A549 (cell line): Measurements from ENCODE around the gene BORCS6. TPM values are rescaled to one million over a fixed set of nuclear protein-coding genes. Genes with fewer than 3 reads are reported as not detected.
A peak's percentile ranks its signal among the peaks of the same experiment; 100 is the strongest.

Source experiments
- ATAC-seq, 2 experiments: fragments of 200-7000 bp in 1 of 2; fragments of >200 bp in 1 of 2; cut with Nextera tagmentation in 1 of 2; cut with Tn5 transposase in 1 of 2; 3 replicates each; pipeline versions ENCODE4 v1.8.0 to v1.9.1; 2018 to 2020; ENCODE audit warnings: mild to moderate bottlenecking in 1 of 2, moderate library complexity in 1 of 2
- CTCF ChIA-PET: fragments of 300-600 bp; sonication (Branson Sonifier 250); formaldehyde crosslinking; extraction: SDS; loops from one replicate; lab custom pipeline; 2021; ENCODE audit warnings: antibody characterized with exemption, inconsistent platforms; lab: Yijun Ruan, JAX
- POLR2A ChIA-PET: fragments of 350-600 bp; formaldehyde crosslinking; extraction: SDS; loops from one replicate; lab custom pipeline; 2021; ENCODE audit warnings: antibody characterized with exemption, inconsistent platforms; lab: Yijun Ruan, JAX
- DNase-seq, 2 experiments: peaks; one replicate each; pipeline versions ENCODE4 v3.0.0 to v3.0.0-alpha.2; 2011 to 2016; ENCODE audit warnings: low read depth in 1 of 2, low spot score in 1 of 2
- FAIRE-seq: peaks from 2 replicates; lab custom pipeline; 2011; peaks lifted over from hg19 to GRCh38; lab: Jason Lieb, UNC
- H3K27ac ChIP-seq, 2 experiments: fragments of >200 bp; sonication (Bioruptor Twin); formaldehyde crosslinking; 3 replicates each; pipeline ENCODE4 v1.5.1; 2016 to 2017
- H3K4me1 ChIP-seq: fragments of >200 bp; sonication (Bioruptor Twin); formaldehyde crosslinking; 3 replicates; pipeline ENCODE4 v1.6.1; 2016
- H3K4me2 ChIP-seq: fragments of >200 bp; sonication (Bioruptor Twin); formaldehyde crosslinking; 3 replicates; pipeline ENCODE4 v1.6.1; 2016
- H3K4me3 ChIP-seq: fragments of >200 bp; sonication (Bioruptor Twin); formaldehyde crosslinking; 3 replicates; pipeline ENCODE4 v1.5.1; 2016
- H3K9me3 ChIP-seq: fragments of >200 bp; sonication (Bioruptor Twin); formaldehyde crosslinking; 3 replicates; pipeline ENCODE4 v1.6.1; 2016
- BHLHE40 ChIP-seq: IDR thresholded peaks from 2 replicates; pipeline ENCODE4 v1.6.1; 2012; ENCODE audit warnings: low read depth, low read length, inconsistent platforms
- CBX2 ChIP-seq: fragments of 200-600 bp; sonication (generic); IDR thresholded peaks from 2 replicates; pipeline ENCODE4 v1.6.1; 2016; ENCODE audit warnings: low read depth, mild to moderate bottlenecking, borderline replicate concordance
- CBX8 ChIP-seq: fragments of 200-600 bp; sonication (generic); IDR thresholded peaks from 2 replicates; pipeline ENCODE4 v1.6.1; 2016
- CEBPB ChIP-seq, 2 experiments: fragments of >200 bp in 1 of 2; sonication (Bioruptor Twin) in 1 of 2; formaldehyde crosslinking in 1 of 2; IDR thresholded peaks; 2 replicates each; pipeline ENCODE4 v1.6.1; 2012 to 2016
- CHD2 ChIP-seq: fragments of 150-350 bp; IDR thresholded peaks from 2 replicates; pipeline ENCODE4 v1.6.1; 2014; ENCODE audit warnings: low read length; ENCODE audit not compliant: partially characterized antibody
- CHD4 ChIP-seq: fragments of 200-600 bp; sonication (generic); IDR thresholded peaks from 2 replicates; pipeline ENCODE4 v1.6.1; 2016; ENCODE audit warnings: antibody characterized with exemption, mild to moderate bottlenecking, borderline replicate concordance
- CTCF ChIP-seq: fragments of >200 bp; sonication (Bioruptor Twin); formaldehyde crosslinking; IDR thresholded peaks from 3 replicates; pipeline ENCODE4 v1.5.1; 2016
- E2F6 ChIP-seq: IDR thresholded peaks from 2 replicates; pipeline ENCODE4 v1.6.1; 2012; ENCODE audit warnings: low read depth, borderline replicate concordance
- EHF ChIP-seq: fragments of 250-450 bp; sonication (Bioruptor Pico); IDR thresholded peaks from 2 replicates; pipeline ENCODE4 v1.5.0; 2020; ENCODE audit warnings: mild to moderate bottlenecking
- EHMT2 ChIP-seq: fragments of 200-600 bp; sonication (generic); IDR thresholded peaks from 2 replicates; pipeline ENCODE4 v1.6.1; 2016; ENCODE audit warnings: antibody characterized with exemption, low read depth, mild to moderate bottlenecking, moderate library complexity
- ELK1 ChIP-seq: fragments of 150-350 bp; IDR thresholded peaks from 2 replicates; pipeline ENCODE4 v1.6.1; 2014; ENCODE audit warnings: low read depth, mild to moderate bottlenecking, low read length
- EP300 ChIP-seq, 2 experiments: fragments of >200 bp; sonication (Bioruptor Twin); formaldehyde crosslinking; IDR thresholded peaks; 2 replicates in 1 of 2; 3 replicates in 1 of 2; pipeline ENCODE4 v1.6.1; 2016 to 2017
- FOXS1 ChIP-seq: fragments of 250-450 bp; sonication (Bioruptor Pico); IDR thresholded peaks from 2 replicates; pipeline ENCODE4 v1.5.0; 2020; ENCODE audit warnings: mild to moderate bottlenecking, moderate library complexity
- HEYL ChIP-seq: fragments of 250-450 bp; sonication (Bioruptor Pico); IDR thresholded peaks from 2 replicates; pipeline ENCODE4 v1.8.0; 2021; ENCODE audit warnings: mild to moderate bottlenecking, moderate library complexity
- HOXA7 ChIP-seq: fragments of 250-450 bp; sonication (Bioruptor Pico); IDR thresholded peaks from 2 replicates; pipeline ENCODE4 v1.5.0; 2020; ENCODE audit warnings: mild to moderate bottlenecking, moderate library complexity
- HOXB5 ChIP-seq: fragments of 250-450 bp; sonication (Bioruptor Pico); IDR thresholded peaks from 2 replicates; pipeline ENCODE4 v1.5.0; 2020; ENCODE audit warnings: mild to moderate bottlenecking, moderate library complexity
- KDM5A ChIP-seq: fragments of 200-600 bp; sonication (generic); IDR thresholded peaks from 2 replicates; pipeline ENCODE4 v1.6.1; 2016; ENCODE audit warnings: antibody characterized with exemption, mild to moderate bottlenecking
- MAZ ChIP-seq: fragments of 150-350 bp; IDR thresholded peaks from 2 replicates; pipeline ENCODE4 v1.6.1; 2014; ENCODE audit warnings: antibody characterized with exemption, low read depth, low read length, borderline replicate concordance
- NFE2L2 ChIP-seq: fragments of 150-350 bp; conservative IDR thresholded peaks from 2 replicates; pipeline ENCODE4 v1.6.1; 2014; ENCODE audit warnings: low read length
- NPAS2 ChIP-seq: fragments of 250-450 bp; sonication (Bioruptor Pico); IDR thresholded peaks from 2 replicates; pipeline ENCODE4 v1.8.0; 2022; ENCODE audit warnings: mild to moderate bottlenecking, moderate library complexity, borderline replicate concordance
- PHF8 ChIP-seq: fragments of 200-600 bp; sonication (generic); IDR thresholded peaks from 2 replicates; pipeline ENCODE4 v1.6.1; 2016; ENCODE audit warnings: low read depth, mild to moderate bottlenecking, antibody characterized with exemption, moderate library complexity, borderline replicate concordance
- POLR2AphosphoS2 ChIP-seq: conservative IDR thresholded peaks from 2 replicates; pipeline ENCODE4 v1.6.1; 2012; ENCODE audit warnings: low read length, improper control_type of control experiment, inconsistent platforms
- RAD21 ChIP-seq, 2 experiments: fragments of >200 bp in 1 of 2; sonication (Bioruptor Twin) in 1 of 2; formaldehyde crosslinking in 1 of 2; IDR thresholded peaks in 1 of 2; conservative IDR thresholded peaks in 1 of 2; 2 replicates in 1 of 2; 3 replicates in 1 of 2; pipeline ENCODE4 v1.6.1; 2012 to 2018; ENCODE audit warnings: inconsistent platforms in 1 of 2
- RCOR1 ChIP-seq: fragments of 150-350 bp; IDR thresholded peaks from 2 replicates; pipeline ENCODE4 v1.6.1; 2014; ENCODE audit warnings: antibody characterized with exemption, low read length, low read depth
- RFX5 ChIP-seq: fragments of 450-650 bp; IDR thresholded peaks from 2 replicates; pipeline ENCODE4 v1.7.1; 2014; ENCODE audit warnings: antibody characterized with exemption, mild to moderate bottlenecking, moderate library complexity
- SMC3 ChIP-seq: fragments of >200 bp; sonication (Bioruptor Twin); formaldehyde crosslinking; IDR thresholded peaks from 3 replicates; pipeline ENCODE4 v1.6.1; 2018; ENCODE audit warnings: inconsistent platforms
- TFCP2L1 ChIP-seq: fragments of 250-450 bp; sonication (Bioruptor Pico); IDR thresholded peaks from 2 replicates; pipeline ENCODE4 v1.5.0; 2021; ENCODE audit warnings: mild to moderate bottlenecking
- TP53 ChIP-seq: fragments of 250-450 bp; sonication (Bioruptor Pico); IDR thresholded peaks from 2 replicates; pipeline ENCODE4 v1.5.0; 2021; ENCODE audit warnings: mild to moderate bottlenecking, moderate library complexity
- ZC3H11A ChIP-seq: fragments of 450-650 bp; IDR thresholded peaks from 2 replicates; pipeline ENCODE4 v1.6.1; 2014; ENCODE audit warnings: antibody characterized with exemption, mild to moderate bottlenecking
- ZSCAN20 ChIP-seq: fragments of 250-450 bp; sonication (Bioruptor Pico); IDR thresholded peaks from 2 replicates; pipeline ENCODE4 v1.8.0; 2022; ENCODE audit warnings: mild to moderate bottlenecking, moderate library complexity
- WGBS: methylation state at CpG from one replicate; pipeline ENCODE4 v1.1.6; 2017; ENCODE audit errors: missing lambda C conversion rate; 5-methylcytosine and 5-hydroxymethylcytosine counted together
- polyA plus RNA-seq, 4 experiments: library from polyadenylated mRNA; depleted of rRNA in 3 of 4; stranded (reverse); fragments of >200 nt; fragmentation: RNase III in 1 of 4; extraction: RNeasy Plus Mini Kit Qiagen cat#74134 plus additional on column Dnase treatment in 1 of 4; gene quantifications; 2 replicates in 3 of 4; 3 replicates in 1 of 4; pipeline ENCODE4 v1.2.3, GENCODE V29; 2011 to 2017
- TF ChIP-seq, protein P1 (sequence below): fragments of >200 bp; sonication (Bioruptor Twin); formaldehyde crosslinking; IDR thresholded peaks from 2 replicates; pipeline ENCODE4 v1.6.1; 2016
- TF ChIP-seq, protein P2 (sequence below): fragments of 450-650 bp; IDR thresholded peaks from 2 replicates; pipeline ENCODE4 v1.6.1; 2014; ENCODE audit warnings: antibody characterized with exemption
- TF ChIP-seq, protein P3 (sequence below): fragments of >200 bp; sonication (Bioruptor Twin); formaldehyde crosslinking; IDR thresholded peaks from 3 replicates; pipeline ENCODE4 v1.6.1; 2016

The BORCS6 gene
- polyA plus RNA-seq, 2 of the 4 experiments (the other 2 are of a cell fraction), result 3.0 to 6.6 TPM

- TF ChIP-seq CHD2, result no peak
- TF ChIP-seq FOXS1 (CRISPR knock-in tag), result no peak
Measured at GRCh38 chr17:8227238-8227581, 37.2 kb upstream of the BORCS6 start (continued).

- CTCF ChIA-PET, result interaction anchor here (1.0 to 12.0 kb wide), 7 partner anchors 9 to 166 kb away, joined by 3 to 160 read pairs (median 4); partner anchors contain the start of genes CTC1, PFAS and RANGRF
- POLR2A ChIA-PET, result interaction anchor here (1.0 to 7.9 kb wide), 8 partner anchors 16 to 209 kb away, joined by 3 to 159 read pairs (median 6); partner anchors contain the start of genes AURKB, BORCS6, CTC1 and NDEL1
- H3K4me1 ChIP-seq, result peaks cover 22% of the 10 kb centered on the region
- DNase-seq (peak; percentile 79 to 97), ATAC-seq (peak; percentile 35 to 42), FAIRE-seq (peak; percentile 73)
- H3K27ac ChIP-seq, result peak overlapping the region; percentile 82 to 84
- 1% methylated on average over 32 of the region's 32 CpGs for WGBS
- H3K9me3 ChIP-seq, result no peaks in the 10 kb centered on the region
- H3K4me2 ChIP-seq, result peak overlapping the region; percentile 79
- peak overlapping the region; percentile 46 for H3K4me3 ChIP-seq
- peak; percentile 43; the same call in 1 of the 2 replicates for TF ChIP-seq HOXB5 (CRISPR knock-in tag)
- TF ChIP-seq HOXA7 (CRISPR knock-in tag), result peak; percentile 93
- no peak for TF ChIP-seq CHD2
- TF ChIP-seq CBX2, result no peak
- no peak for TF ChIP-seq CHD4
- no peak; the same call in 1 of the 2 replicates for TF ChIP-seq NPAS2 (CRISPR knock-in tag)
- no peak for TF ChIP-seq MAZ
- TF ChIP-seq EP300 (IDR thresholded peaks at IDR 0.05), result no peak
- TF ChIP-seq, protein P1, sequence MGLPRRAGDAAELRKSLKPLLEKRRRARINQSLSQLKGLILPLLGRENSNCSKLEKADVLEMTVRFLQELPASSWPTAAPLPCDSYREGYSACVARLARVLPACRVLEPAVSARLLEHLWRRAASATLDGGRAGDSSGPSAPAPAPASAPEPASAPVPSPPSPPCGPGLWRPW, result no peak
- peak; percentile 60; the same call in 1 of the 2 replicates for TF ChIP-seq E2F6
- peak; percentile 98 for TF ChIP-seq TFCP2L1 (CRISPR knock-in tag)
- TF ChIP-seq, protein P2, sequence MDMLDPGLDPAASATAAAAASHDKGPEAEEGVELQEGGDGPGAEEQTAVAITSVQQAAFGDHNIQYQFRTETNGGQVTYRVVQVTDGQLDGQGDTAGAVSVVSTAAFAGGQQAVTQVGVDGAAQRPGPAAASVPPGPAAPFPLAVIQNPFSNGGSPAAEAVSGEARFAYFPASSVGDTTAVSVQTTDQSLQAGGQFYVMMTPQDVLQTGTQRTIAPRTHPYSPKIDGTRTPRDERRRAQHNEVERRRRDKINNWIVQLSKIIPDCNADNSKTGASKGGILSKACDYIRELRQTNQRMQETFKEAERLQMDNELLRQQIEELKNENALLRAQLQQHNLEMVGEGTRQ, result no peak; the same call in 1 of the 2 replicates
- TF ChIP-seq ZSCAN20 (CRISPR knock-in tag), result no peak
- TF ChIP-seq RAD21 (conservative IDR thresholded peaks at IDR 0.05 in 1 of 2, IDR thresholded peaks at IDR 0.05 in 1 of 2), result no peak
- TF ChIP-seq RFX5, result no peak
- no peak for TF ChIP-seq PHF8
- TF ChIP-seq NFE2L2, result no peak
- TF ChIP-seq EHMT2, result no peak
- no peak for TF ChIP-seq CBX8
- 0 out of 3 replicates have a peak, but pooled peaks have one; percentile 0 for TF ChIP-seq CTCF
- no peak for TF ChIP-seq HEYL (CRISPR knock-in tag)
- TF ChIP-seq POLR2AphosphoS2, result peak; percentile 100
- no peak for TF ChIP-seq RCOR1
- TF ChIP-seq CEBPB (IDR thresholded peaks at IDR 0.05), result 0 out of 4 replicates have a peak, but pooled peaks of 1 of the 2 experiments have one; percentile 44
- peak; percentile 30; the same call in 2 of the 3 replicates for TF ChIP-seq SMC3
- TF ChIP-seq TP53 (CRISPR knock-in tag), result peak; percentile 97
- peak; percentile 83 for TF ChIP-seq BHLHE40
- TF ChIP-seq, protein P3, sequence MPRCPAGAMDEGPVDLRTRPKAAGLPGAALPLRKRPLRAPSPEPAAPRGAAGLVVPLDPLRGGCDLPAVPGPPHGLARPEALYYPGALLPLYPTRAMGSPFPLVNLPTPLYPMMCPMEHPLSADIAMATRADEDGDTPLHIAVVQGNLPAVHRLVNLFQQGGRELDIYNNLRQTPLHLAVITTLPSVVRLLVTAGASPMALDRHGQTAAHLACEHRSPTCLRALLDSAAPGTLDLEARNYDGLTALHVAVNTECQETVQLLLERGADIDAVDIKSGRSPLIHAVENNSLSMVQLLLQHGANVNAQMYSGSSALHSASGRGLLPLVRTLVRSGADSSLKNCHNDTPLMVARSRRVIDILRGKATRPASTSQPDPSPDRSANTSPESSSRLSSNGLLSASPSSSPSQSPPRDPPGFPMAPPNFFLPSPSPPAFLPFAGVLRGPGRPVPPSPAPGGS, result 0 out of 3 replicates have a peak, but pooled peaks have one; percentile 50
- TF ChIP-seq KDM5A, result no peak
- no peak for TF ChIP-seq ELK1
- TF ChIP-seq EHF (CRISPR knock-in tag), result 0 out of 2 replicates have a peak, but pooled peaks have one; percentile 19
- no peak for TF ChIP-seq ZC3H11A
Measured at GRCh38 chr17:8226536-8227237, 36.7 kb upstream of the BORCS6 start.
